ENCODE data around the gene DMD. TPM values are rescaled to one million over a fixed set of nuclear protein-coding genes. Genes with fewer than 3 reads are reported as not detected.

DMD gene
- total and polyA plus RNA-seq, 9 donors: 14.0 to 70.5 (median 37.6) TPM

DNA sequence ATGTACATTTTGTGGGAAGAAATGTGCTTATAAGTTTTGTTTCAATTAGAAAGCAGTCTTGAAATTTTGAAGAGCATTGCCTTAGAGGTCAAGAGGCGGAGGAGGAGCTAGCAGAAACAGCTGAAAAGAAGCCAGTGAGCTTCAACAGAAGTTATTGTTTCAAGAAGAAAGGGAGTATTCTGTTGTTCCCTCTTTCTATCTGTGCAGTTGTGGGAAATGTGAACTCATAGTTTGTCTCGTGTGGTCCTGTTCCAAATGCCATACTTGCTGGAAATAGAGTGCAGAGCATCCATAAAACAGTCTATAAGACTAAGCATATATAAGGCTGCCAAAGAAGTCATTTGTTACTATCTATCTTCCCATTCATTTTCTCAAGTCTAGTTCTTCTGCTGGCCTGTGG, 1015.7 kb downstream of the DMD start:
- 25 to 31% (median 27%) methylated on average over 2 of the region's 2 CpGs for WGBS, 3 donors
- Histone ChIP-seq H3K4me1 (ENCODE audit: insufficient read depth) (no peaks in the 10 kb centered on the region), H3K9me3 (no peaks in the 10 kb centered on the region), H3K27me3 (no peaks in the 10 kb centered on the region), H3K4me3 (no peak overlapping the region), H3K36me3 (no peaks in the 10 kb centered on the region), H3K27ac (no peak overlapping the region)
- intact Hi-C loops (cut with DNase I): no loop called here
- TF ChIP-seq EP300 (IDR thresholded peaks at IDR 0.05) (no peak), CTCF (IDR thresholded peaks at IDR 0.05) (no peak), POLR2A (IDR thresholded peaks at IDR 0.05) (no peak)
- no peak for DNase-seq

- Histone ChIP-seq H3K27ac (no peak overlapping the region), H3K4me1 (ENCODE audit: insufficient read depth) (no peaks in the 10 kb centered on the region), H3K9me3 (no peaks in the 10 kb centered on the region), H3K27me3 (no peaks in the 10 kb centered on the region), H3K4me3 (no peak overlapping the region), H3K36me3 (no peaks in the 10 kb centered on the region)
- intact Hi-C loops (cut with DNase I): no loop called here
- WGBS, 3 donors: 75 to 81% (median 80%) methylated on average over 6 of the region's 6 CpGs
- TF ChIP-seq EP300 (IDR thresholded peaks at IDR 0.05) (no peak), POLR2A (IDR thresholded peaks at IDR 0.05) (no peak), CTCF (IDR thresholded peaks at IDR 0.05) (no peak)
- no peak for DNase-seq
These were observed 1020.0 kb downstream of the DMD start for GRCh38 chrX:32191316-32191715.

- H3K4me1 ChIP-seq (ENCODE audit: insufficient read depth): no peaks in the 10 kb centered on the region
- no peak for TF ChIP-seq EP300 (IDR thresholded peaks at IDR 0.05)
- TF ChIP-seq CTCF (IDR thresholded peaks at IDR 0.05): no peak
- TF ChIP-seq POLR2A (IDR thresholded peaks at IDR 0.05): no peak
- H3K9me3 ChIP-seq: no peaks in the 10 kb centered on the region
- H3K27ac ChIP-seq: no peak overlapping the region
- 53 to 56% (median 56%) methylated on average over 2 of the region's 2 CpGs for WGBS, 3 donors
- H3K4me3 ChIP-seq: no peak overlapping the region
- no peaks in the 10 kb centered on the region for H3K36me3 ChIP-seq
- no peak for DNase-seq
- H3K27me3 ChIP-seq: no peaks in the 10 kb centered on the region
- intact Hi-C loops (cut with DNase I): no loop called here
These were observed 1026.2 kb downstream of the DMD start for GRCh38 chrX:32185160-32185559.

GRCh38 chrX:32183066-32183465, 1028.3 kb downstream of the DMD start:
- intact Hi-C loops (cut with DNase I): no loop called here
- DNase-seq: no peak
- H3K9me3 ChIP-seq: no peaks in the 10 kb centered on the region
- H3K4me1 ChIP-seq (ENCODE audit: insufficient read depth): no peaks in the 10 kb centered on the region
- TF ChIP-seq CTCF (IDR thresholded peaks at IDR 0.05) (no peak), EP300 (IDR thresholded peaks at IDR 0.05) (no peak), POLR2A (IDR thresholded peaks at IDR 0.05) (no peak)
- H3K27me3 ChIP-seq: no peaks in the 10 kb centered on the region
- no peak overlapping the region for H3K4me3 ChIP-seq
- no peak overlapping the region for H3K27ac ChIP-seq
- no peaks in the 10 kb centered on the region for H3K36me3 ChIP-seq

DNA sequence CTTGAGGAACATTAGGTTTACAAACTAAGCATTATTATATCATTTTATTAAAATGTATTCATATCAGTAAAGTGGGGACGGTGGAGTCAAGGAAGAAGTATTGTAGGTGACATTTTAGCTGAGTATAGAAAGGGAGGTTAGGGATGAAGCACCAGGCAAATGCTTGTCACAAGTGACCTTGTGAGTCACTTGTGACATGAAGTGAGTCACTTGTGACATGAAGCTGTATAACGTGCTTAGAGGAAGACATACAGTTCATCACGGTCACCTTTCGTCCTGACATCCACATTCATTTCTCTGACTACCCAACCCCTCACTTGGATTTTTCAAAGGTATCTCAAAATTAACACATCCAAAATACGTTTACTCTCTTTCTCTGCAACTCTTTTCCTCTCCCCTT, 1034.8 kb downstream of the DMD start:
- 73 to 87% (median 76%) methylated on average over 5 of the region's 5 CpGs for WGBS, 3 donors
- intact Hi-C loops (cut with DNase I): no loop called here
- H3K27ac ChIP-seq: no peak overlapping the region
- no peak for DNase-seq
- H3K4me1 ChIP-seq (ENCODE audit: insufficient read depth): no peaks in the 10 kb centered on the region
- H3K36me3 ChIP-seq: no peaks in the 10 kb centered on the region
- no peaks in the 10 kb centered on the region for H3K9me3 ChIP-seq
- TF ChIP-seq CTCF (IDR thresholded peaks at IDR 0.05) (no peak), EP300 (IDR thresholded peaks at IDR 0.05) (no peak), POLR2A (IDR thresholded peaks at IDR 0.05) (no peak)
- H3K27me3 ChIP-seq: no peaks in the 10 kb centered on the region
- no peak overlapping the region for H3K4me3 ChIP-seq

All from ovary (tissue), 9 donors.